Upper lobe of left lung (tissue), 4 donors: ENCODE results near the gene DFFB.

Source experiments
- EP300 ChIP-seq, 4 donors: sonication (generic); formaldehyde crosslinking; IDR thresholded peaks; one replicate each; pipeline ENCODE4 v1.5.1; 2017; ENCODE audit warnings: antibody characterized with exemption in 4 of 4, control low read depth in 2 of 4
- POLR2A ChIP-seq, 4 donors: fragments of 450-650 bp; IDR thresholded peaks; one replicate each; pipeline ENCODE4 v1.5.1; 2016 to 2017; ENCODE audit warnings: antibody characterized with exemption in 4 of 4, mild to moderate bottlenecking in 2 of 4
- TF ChIP-seq, protein P1 (sequence below), 6 experiments: fragments of 450-650 bp in 4 of 6; fragments of 200-600 bp in 2 of 6; sonication (generic) in 2 of 6; IDR thresholded peaks; one replicate each; pipeline ENCODE4 v1.5.1; 2016 to 2019; ENCODE audit warnings: antibody characterized with exemption in 6 of 6

GRCh38 chr1:3809680-3810079, 47.6 kb upstream of the DFFB start:
- TF ChIP-seq, protein P1, sequence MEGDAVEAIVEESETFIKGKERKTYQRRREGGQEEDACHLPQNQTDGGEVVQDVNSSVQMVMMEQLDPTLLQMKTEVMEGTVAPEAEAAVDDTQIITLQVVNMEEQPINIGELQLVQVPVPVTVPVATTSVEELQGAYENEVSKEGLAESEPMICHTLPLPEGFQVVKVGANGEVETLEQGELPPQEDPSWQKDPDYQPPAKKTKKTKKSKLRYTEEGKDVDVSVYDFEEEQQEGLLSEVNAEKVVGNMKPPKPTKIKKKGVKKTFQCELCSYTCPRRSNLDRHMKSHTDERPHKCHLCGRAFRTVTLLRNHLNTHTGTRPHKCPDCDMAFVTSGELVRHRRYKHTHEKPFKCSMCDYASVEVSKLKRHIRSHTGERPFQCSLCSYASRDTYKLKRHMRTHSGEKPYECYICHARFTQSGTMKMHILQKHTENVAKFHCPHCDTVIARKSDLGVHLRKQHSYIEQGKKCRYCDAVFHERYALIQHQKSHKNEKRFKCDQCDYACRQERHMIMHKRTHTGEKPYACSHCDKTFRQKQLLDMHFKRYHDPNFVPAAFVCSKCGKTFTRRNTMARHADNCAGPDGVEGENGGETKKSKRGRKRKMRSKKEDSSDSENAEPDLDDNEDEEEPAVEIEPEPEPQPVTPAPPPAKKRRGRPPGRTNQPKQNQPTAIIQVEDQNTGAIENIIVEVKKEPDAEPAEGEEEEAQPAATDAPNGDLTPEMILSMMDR (IDR thresholded peaks at IDR 0.05): no peak
- TF ChIP-seq POLR2A (IDR thresholded peaks at IDR 0.05) (no peak), EP300 (IDR thresholded peaks at IDR 0.05) (no peak)
